C4-2B (cell line): ENCODE measurements around the gene KLC1.

Source experiments
- H3K27ac ChIP-seq: fragments of 450-650 bp; 2 replicates; pipeline ENCODE4 v1.5.1; 2017
- ZFX ChIP-seq: fragments of 450-650 bp; IDR thresholded peaks from 2 replicates; pipeline ENCODE4 v1.6.1; 2017
- TF ChIP-seq, protein P1 (sequence below): fragments of 450-650 bp; conservative IDR thresholded peaks from 2 replicates; pipeline ENCODE4 v1.5.1; 2017; ENCODE audit warnings: mild to moderate bottlenecking

Gene KLC1

DNA sequence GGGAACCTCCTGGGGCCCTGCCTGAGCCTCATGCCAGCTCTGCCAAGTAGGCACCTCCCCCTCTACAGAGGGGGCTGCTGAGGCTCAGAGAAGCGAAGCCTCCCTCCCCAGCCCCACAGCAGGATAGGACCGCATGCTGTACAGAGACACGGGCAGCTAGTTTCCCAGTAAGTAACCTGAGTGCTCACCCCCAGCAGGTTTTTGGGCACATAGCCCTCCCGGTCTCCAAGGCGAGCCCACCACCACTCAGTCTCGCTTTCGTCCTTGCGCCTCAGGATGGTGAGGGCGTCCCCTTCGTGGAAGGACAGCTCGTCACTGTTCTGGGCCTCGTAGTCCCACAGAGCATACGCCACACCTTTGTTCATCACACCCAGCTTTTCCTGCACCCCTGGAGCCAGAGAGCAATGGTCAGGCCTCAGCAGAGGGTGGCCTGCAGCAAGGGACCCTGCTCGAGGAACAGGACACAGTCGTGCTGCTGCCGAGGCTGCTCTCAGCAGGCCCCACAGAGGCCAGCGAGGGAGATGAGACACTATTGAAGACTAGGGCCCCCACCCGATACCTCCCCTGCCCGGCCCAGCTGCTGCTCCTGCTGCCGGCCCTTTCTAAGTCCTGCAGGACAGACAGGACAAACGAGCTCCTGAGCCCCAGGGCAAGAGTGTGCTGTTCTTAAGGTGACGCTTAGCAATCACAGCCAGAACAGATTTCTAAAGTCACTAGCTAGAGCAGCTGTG, 107.0 kb downstream of the KLC1 start:
- TF ChIP-seq, protein P1, sequence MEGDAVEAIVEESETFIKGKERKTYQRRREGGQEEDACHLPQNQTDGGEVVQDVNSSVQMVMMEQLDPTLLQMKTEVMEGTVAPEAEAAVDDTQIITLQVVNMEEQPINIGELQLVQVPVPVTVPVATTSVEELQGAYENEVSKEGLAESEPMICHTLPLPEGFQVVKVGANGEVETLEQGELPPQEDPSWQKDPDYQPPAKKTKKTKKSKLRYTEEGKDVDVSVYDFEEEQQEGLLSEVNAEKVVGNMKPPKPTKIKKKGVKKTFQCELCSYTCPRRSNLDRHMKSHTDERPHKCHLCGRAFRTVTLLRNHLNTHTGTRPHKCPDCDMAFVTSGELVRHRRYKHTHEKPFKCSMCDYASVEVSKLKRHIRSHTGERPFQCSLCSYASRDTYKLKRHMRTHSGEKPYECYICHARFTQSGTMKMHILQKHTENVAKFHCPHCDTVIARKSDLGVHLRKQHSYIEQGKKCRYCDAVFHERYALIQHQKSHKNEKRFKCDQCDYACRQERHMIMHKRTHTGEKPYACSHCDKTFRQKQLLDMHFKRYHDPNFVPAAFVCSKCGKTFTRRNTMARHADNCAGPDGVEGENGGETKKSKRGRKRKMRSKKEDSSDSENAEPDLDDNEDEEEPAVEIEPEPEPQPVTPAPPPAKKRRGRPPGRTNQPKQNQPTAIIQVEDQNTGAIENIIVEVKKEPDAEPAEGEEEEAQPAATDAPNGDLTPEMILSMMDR: no peak
- TF ChIP-seq ZFX: no peak
- H3K27ac ChIP-seq: peak overlapping the region; percentile 74

DNA sequence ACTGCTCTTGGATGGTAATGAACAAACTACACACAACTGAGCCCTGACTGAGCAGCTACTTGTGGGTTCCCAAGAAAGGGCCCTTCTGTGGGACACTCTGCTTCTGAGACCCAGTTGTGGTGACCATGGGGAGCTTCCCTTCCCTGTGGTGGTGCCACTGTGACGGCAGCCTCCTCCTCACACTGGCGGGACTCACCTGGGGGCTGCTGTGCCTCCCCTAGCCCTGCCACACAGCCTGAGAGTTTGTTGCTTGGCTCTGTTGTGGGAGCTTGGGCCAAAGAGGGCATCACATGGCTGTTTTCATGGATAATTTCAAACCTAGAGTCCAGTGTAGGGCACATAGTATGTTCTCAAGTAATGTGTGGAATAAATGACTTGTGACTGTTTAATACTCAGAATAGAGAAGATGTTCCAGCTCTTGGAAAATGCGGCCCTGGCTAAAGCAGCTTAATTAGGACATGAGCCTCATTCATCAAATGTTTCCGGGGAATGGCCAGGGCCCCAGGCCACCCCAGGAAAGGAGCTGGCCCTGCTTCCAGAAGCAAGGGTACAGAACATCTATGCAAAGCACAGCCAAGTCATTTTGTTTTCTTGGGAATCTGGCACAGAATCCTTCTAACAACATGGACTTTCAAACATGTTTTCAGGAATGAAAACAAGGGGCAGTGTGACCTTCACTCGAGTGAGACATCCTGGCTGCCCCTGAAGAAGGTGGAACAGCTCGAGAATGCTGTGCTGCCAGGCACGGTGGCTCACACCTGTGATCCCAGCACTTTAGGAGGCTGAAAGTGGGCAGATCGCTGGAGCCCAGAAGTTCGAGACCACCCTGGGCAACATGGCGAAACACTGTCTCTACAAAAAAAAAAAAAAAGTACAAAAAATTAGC, 107.8 kb downstream of the KLC1 start:
- H3K27ac ChIP-seq: peak overlapping the region; percentile 74
- TF ChIP-seq ZFX: no peak
- TF ChIP-seq, protein P1: no peak

DNA sequence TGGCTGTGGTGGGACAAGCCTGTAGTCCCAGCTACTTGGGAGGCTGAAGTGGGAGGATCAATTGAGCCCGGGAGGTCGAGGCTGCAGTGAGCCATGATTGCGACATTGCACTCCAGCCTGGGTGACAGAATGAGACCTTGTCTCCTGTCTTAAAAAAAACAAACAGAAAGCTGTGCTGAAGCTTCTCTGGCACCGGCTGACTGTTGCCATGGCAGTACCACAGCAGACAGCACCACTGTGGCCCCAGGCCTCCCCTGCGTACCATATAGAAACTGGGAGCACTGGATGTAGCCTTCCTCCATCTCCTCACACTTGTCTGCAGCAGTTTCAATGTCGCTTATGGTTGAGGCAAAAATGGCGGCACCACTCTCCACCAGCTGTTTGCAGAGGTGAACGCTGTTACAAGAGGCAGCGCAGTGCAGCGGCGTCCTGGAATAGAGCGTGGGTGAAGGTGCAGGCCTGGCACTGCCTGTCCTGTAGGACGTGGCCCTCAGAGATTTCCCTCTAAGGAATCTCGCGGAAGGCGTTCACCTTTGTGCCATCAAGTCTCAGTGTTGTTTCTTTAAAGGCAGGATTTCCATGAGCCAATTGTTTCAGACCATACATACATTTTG, 108.5 kb downstream of the KLC1 start:
- no peak for TF ChIP-seq ZFX
- TF ChIP-seq, protein P1: no peak
- H3K27ac ChIP-seq: peak overlapping the region; percentile 74; the same call in 1 of the 2 replicates

DNA sequence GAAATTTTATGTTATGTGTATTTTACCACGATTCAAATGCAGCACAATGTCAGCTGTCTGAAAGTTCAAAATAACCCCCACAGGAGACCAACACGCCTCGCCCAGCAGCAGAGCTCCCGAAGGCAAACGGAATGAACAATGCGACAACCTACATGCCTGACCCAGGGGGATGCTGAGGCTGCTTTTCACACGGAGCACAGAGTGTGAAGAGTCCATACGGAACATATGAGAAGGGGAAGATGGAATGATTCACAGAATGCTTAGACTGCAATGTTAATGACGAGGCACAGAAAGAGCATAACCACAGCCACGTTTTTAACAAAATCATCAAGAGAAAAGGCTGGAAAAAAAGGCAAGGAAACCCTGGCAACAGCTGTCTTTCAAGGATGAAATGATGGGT, 109.2 kb downstream of the KLC1 start:
- no peak overlapping the region for H3K27ac ChIP-seq
- no peak for TF ChIP-seq ZFX
- TF ChIP-seq, protein P1: no peak

DNA sequence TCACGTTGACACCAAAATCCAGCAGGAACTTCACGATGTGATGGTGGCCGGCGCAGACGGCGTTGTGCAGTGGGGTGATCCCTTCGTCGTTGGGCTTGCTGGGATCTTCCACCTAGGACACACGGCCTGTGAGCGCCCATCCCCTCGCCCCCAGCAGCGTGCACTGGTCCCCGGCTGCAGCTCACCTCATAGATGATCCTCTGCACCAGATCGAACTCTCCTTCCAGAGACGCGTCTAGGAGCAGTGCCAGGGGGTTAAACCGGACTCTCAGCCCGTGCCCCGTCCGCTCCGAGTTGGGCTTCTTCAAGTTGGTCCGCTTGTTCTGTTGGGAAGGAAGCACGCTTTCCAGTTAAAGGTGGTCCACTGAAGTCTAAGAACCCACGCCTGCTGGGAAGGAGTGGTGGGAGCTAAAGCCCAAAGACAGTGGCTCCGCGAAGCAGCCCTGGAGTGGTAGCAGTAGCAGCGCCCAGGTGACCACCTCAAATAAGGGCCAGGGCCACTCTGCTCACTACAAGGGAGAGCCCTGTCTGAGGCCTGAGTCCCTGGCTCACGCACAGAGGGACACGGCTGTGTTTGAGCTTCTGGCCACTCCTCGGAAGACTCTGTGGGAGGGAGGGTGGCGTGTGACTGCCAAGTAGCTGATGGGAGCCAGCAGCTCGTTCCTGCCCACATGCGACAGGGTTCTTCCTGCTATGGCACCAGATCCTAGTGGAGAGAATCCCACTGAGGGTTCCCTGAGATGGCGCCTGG, 109.9 kb downstream of the KLC1 start:
- H3K27ac ChIP-seq: no peak overlapping the region
- TF ChIP-seq, protein P1: no peak
- no peak for TF ChIP-seq ZFX

DNA sequence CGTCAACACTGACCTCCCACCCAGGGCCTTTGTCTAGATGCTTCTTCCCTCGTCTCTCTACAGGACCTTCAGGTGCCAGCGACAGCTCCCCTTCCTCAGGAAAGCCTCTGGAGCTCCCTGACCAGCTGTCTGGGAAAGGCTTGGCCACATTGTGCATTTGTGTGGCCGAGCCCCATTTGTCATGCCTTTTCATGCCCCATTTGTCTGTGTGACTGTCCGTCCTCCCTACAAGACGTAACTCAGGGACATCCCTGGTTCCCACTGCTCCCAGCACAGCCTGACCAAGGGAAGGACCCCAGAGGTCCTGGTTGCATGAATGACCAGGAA, 110.4 kb downstream of the KLC1 start:
- no peak overlapping the region for H3K27ac ChIP-seq
- TF ChIP-seq ZFX: no peak
- TF ChIP-seq, protein P1: no peak
